MG63 (cell line): ENCODE measurements around the gene CYP4X1. TPM values are rescaled to one million over a fixed set of nuclear protein-coding genes. Genes with fewer than 3 reads are reported as not detected.
A peak's percentile ranks its signal among the peaks of the same experiment; 100 is the strongest.
"Not testable (repeated sequence)": the region's sequence is repeated elsewhere in the genome, so short reads cannot be mapped to it uniquely, and the experiment has no call there.

Source experiments
- DNase-seq: peaks from one replicate; pipeline ENCODE4 v3.0.0-alpha.2; 2020
- H3K27me3 ChIP-seq: fragments of 250-450 bp; sonication (Bioruptor Pico); 2 replicates; pipeline ENCODE4 v1.5.1; 2020; ENCODE audit warnings: mild to moderate bottlenecking, moderate library complexity
- H3K36me3 ChIP-seq: fragments of 250-450 bp; sonication (Bioruptor Pico); 2 replicates; pipeline ENCODE4 v1.5.1; 2020; ENCODE audit warnings: mild to moderate bottlenecking, moderate library complexity
- H3K4me3 ChIP-seq: fragments of 250-450 bp; sonication (Bioruptor Pico); 2 replicates; pipeline ENCODE4 v1.5.1; 2020; ENCODE audit warnings: mild to moderate bottlenecking, moderate library complexity
- H3K9me3 ChIP-seq: fragments of 250-450 bp; sonication (Bioruptor Pico); 2 replicates; pipeline ENCODE4 v1.5.1; 2020; ENCODE audit warnings: mild to moderate bottlenecking, moderate library complexity
- total RNA-seq: library from RNA; depleted of rRNA; stranded (reverse); fragments of >200 nt; shearing (Covaris generic); gene quantifications from 2 replicates; pipeline ENCODE4 v1.2.3, GENCODE V29; 2014; ENCODE audit warnings: low replicate concordance; rRNA removed

Gene CYP4X1, protein sequence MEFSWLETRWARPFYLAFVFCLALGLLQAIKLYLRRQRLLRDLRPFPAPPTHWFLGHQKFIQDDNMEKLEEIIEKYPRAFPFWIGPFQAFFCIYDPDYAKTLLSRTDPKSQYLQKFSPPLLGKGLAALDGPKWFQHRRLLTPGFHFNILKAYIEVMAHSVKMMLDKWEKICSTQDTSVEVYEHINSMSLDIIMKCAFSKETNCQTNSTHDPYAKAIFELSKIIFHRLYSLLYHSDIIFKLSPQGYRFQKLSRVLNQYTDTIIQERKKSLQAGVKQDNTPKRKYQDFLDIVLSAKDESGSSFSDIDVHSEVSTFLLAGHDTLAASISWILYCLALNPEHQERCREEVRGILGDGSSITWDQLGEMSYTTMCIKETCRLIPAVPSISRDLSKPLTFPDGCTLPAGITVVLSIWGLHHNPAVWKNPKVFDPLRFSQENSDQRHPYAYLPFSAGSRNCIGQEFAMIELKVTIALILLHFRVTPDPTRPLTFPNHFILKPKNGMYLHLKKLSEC
- 1.3 TPM in 1 of 2 replicates, not detected in the other for total RNA-seq

- H3K27me3 ChIP-seq = no peaks in the 10 kb centered on the region
- no peaks in the 10 kb centered on the region for H3K36me3 ChIP-seq
- H3K4me3 ChIP-seq = no peak within 1 kb of the TSS
- DNase-seq = no peak
- H3K9me3 ChIP-seq = no peaks in the 10 kb centered on the region
Observed at GRCh38 chr1:47023268-47024140, at the start of gene CYP4X1. TSS of gene CYP4X1 (plus strand) at chr1:47023669. CDS start at chr1:47023818, 149 bp downstream.

GRCh38 chr1:46983166-46983829 lies 40.2 kb upstream of the CYP4X1 start:
- Histone ChIP-seq H3K36me3 (no peaks in the 10 kb centered on the region), H3K27me3 (no peaks in the 10 kb centered on the region), H3K4me3 (no peak overlapping the region), H3K9me3 (no peaks in the 10 kb centered on the region)
- DNase-seq = no peak

- Histone ChIP-seq H3K9me3 (no peaks in the 10 kb centered on the region), H3K4me3 (no peak overlapping the region), H3K36me3 (no peaks in the 10 kb centered on the region), H3K27me3 (no peaks in the 10 kb centered on the region)
- DNase-seq = no peak
Observed at GRCh38 chr1:46983830-46984586, 39.5 kb upstream of the CYP4X1 start.

- H3K27me3 ChIP-seq, H3K4me3 ChIP-seq, H3K36me3 ChIP-seq, H3K9me3 ChIP-seq, DNase-seq: not testable (repeated sequence)
Observed at GRCh38 chr1:46990541-46990940, 32.9 kb upstream of the CYP4X1 start.

DNA sequence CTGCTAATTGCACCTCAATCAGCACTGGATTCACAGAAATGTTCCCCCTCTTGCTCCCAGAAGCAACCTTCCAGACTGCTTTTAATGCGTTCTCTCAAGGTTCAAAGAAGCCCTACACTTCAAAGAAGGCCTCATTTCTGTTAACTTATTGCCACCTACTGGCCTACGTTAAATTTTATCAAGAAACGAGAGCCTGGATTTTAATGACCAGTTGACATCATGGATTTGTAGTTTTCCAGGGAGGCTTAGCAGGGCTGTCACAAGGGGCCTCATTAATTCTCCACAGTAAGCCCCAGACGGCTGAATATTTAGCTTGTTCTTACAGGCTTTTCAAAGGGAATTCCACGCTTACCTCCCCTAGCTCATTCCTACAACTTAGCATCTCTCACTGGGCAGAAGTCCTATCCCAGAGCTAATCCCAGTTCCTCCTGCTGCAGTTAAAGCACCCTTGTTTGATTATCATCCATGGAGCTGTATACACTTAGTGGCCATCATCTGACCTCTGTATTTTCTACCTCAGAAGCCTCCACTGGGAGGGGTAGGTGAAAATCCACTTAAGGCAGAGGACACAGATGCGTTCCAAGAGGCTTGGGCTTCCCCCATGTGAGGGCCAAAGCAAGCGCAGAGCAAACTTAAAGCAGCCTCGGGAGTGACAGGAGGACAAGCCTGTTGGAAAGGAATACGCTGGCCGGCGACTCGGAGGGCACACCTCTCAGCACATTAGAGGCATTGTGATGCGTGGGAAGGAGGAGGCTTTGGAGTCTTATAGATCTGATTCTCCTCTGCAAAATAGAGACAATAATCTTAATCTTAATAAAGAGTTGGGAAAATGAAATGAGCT lies 32.2 kb upstream of the CYP4X1 start:
- no peak for DNase-seq
- Histone ChIP-seq H3K36me3 (no peaks in the 10 kb centered on the region), H3K4me3 (no peak overlapping the region), H3K27me3 (no peaks in the 10 kb centered on the region), H3K9me3 (no peaks in the 10 kb centered on the region)

DNA sequence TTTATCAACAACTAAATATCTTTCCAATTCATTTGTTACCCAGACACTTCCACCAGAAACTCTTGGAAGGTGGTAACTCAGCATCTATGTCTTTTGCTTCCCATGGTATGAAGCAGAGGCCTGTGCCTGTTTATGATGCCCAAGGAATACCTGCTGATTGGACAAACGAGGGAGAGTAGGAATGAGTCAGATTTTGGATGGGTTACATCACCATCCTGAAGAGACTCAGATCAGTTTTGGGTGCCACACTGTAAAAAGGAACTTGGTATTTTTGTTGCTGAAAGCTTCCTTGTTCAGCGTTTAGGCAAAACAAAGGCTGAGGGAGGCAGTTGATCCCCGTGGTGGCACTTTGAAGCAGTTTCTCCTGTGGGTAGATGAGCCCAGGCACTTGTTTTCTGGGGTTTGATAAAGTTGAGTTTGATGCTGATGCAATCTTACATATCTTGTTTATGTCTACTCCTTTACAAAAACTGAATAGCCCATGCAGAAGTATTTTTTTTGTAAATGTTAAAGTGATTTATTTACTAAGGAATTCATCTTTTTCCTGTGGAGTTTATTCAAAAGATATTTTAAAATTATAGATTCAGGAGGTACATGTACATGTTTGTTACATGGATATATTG lies 26.7 kb upstream of the CYP4X1 start:
- no peak for DNase-seq

DNA sequence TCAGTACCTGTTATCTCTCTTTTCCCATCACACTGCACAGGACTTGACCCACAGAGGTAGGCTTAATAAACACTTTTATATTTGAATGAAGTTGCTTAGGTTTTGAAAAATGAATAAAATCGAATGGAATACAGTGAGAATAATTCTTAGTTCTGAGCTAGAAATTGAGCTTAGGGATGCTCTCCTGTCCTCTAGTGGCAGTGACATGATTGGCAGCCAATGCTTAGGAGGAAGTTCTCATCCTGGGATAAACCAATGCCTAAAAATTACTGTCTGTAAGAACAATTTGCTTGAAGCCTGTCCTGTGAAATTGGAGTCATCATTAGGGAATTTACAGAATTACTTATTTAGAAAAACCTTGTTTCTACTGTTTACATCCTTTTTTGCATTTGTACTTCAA lies 21.3 kb upstream of the CYP4X1 start:
- H3K4me3 ChIP-seq = no peak overlapping the region
- no peaks in the 10 kb centered on the region for H3K9me3 ChIP-seq
- H3K36me3 ChIP-seq = no peaks in the 10 kb centered on the region
- no peak for DNase-seq
- H3K27me3 ChIP-seq = no peaks in the 10 kb centered on the region

More for the DNA sequence above, 26.7 kb upstream of the CYP4X1 start:
- Histone ChIP-seq H3K27me3 (no peaks in the 10 kb centered on the region), H3K9me3 (no peaks in the 10 kb centered on the region), H3K36me3 (no peaks in the 10 kb centered on the region), H3K4me3 (no peak overlapping the region)

DNA sequence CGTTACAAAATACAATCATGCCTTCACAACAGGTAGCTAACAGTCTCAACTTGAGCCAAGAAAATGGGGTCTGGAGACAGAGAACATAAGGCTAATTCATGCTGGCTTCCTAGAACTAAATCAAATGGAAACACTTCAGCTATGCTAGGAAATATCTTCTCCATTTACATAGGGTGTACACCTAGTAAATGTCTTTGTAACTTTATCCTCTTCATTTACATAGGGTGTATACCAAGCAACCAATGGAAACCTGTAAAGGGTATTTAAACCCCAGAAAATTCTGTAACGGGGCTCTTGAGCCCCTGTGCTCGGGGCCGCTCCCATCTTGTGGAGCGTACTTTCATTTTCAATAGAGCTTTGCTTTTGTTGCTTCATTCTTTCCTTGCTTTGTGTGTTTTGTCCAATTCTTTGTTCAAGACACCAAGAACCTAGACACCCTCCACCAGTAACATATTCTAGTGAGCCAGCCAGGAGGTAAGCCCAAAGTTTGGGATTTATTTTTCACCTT lies 19.5 kb upstream of the CYP4X1 start:
- no peaks in the 10 kb centered on the region for H3K36me3 ChIP-seq
- H3K27me3 ChIP-seq = 0 out of 2 replicates have a peak, but pooled peaks cover under 1% of the 10 kb centered on the region
- no peak for DNase-seq
- no peak overlapping the region for H3K4me3 ChIP-seq
- H3K9me3 ChIP-seq = no peaks in the 10 kb centered on the region

DNA sequence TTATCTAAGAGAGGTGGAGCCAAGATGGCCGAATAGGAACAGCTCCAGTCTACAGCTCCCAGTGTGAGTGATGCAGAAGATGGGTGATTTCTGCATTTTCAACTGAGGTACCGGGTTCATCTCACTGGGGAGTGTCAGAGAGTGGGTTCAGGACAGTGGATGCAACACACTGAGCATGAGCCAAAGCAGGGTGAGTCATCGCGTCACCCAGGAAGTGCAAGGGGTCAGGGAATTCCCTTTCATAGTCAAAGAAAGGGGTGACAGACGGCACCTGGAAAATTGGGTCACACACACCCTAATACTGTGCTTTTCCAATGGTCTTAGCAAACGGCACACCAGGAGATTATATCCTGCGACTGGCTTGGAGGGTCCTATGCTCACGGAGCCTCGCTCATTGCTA lies 17.0 kb upstream of the CYP4X1 start:
- H3K27me3 ChIP-seq, H3K36me3 ChIP-seq, DNase-seq, H3K4me3 ChIP-seq, H3K9me3 ChIP-seq: not testable (repeated sequence)

GRCh38 chr1:47013293-47013692 lies 10.2 kb upstream of the CYP4X1 start:
- Histone ChIP-seq H3K9me3 (no peaks in the 10 kb centered on the region), H3K27me3 (peaks cover 4% of the 10 kb centered on the region; the same call in 1 of the 2 replicates), H3K4me3 (no peak overlapping the region), H3K36me3 (no peaks in the 10 kb centered on the region)
- no peak for DNase-seq

DNA sequence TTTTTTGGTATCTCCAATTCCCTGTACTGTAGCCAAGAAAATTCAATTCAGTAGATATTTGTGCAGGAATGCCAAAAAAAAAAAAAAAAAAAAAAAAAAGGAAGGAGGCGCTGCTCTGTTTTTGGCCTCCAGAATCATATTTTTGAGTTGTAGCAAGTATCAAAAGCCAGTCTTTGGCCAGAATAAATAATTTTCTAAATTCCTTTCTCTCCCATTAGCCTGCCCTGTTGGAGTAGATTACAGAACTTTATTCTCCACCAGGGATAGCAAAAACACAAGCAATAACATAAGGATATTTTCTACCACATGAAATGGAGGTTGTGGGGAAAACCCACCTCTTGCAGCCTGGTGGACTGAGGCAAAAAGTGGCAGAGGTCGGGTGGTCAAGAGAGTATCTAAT lies 2.4 kb upstream of the CYP4X1 start:
- Histone ChIP-seq H3K4me3 (no peak overlapping the region), H3K9me3 (no peaks in the 10 kb centered on the region), H3K36me3 (no peaks in the 10 kb centered on the region), H3K27me3 (no peaks in the 10 kb centered on the region)
- DNase-seq = no peak

GRCh38 chr1:47024141-47024801 lies 802 bp downstream of the CYP4X1 start:
- Histone ChIP-seq H3K4me3 (no peak overlapping the region), H3K27me3 (no peaks in the 10 kb centered on the region), H3K36me3 (no peaks in the 10 kb centered on the region), H3K9me3 (no peaks in the 10 kb centered on the region)
- no peak for DNase-seq

GRCh38 chr1:47030170-47030805 lies 6.8 kb downstream of the CYP4X1 start:
- no peak for DNase-seq
- Histone ChIP-seq H3K9me3 (no peaks in the 10 kb centered on the region), H3K36me3 (no peaks in the 10 kb centered on the region), H3K27me3 (no peaks in the 10 kb centered on the region), H3K4me3 (no peak overlapping the region)

DNA sequence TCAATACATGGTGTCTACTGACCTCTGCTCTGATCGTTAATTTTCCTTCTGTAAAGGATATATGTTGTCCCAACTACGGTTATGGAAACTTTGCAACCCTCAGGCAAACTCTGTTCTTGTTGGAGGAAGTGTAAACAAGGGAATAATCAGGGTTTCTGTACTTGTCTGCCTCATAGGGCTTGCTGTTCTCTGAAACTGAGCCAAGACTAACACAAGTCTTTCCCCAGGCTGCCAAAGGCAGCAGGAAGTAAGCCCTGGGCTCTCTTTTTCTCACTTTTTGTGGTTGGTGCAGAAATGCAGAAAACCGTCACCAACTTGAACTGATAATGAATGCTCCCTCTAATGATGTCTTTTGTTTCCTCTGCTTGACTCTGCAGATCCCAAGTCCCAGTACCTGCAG lies 7.6 kb downstream of the CYP4X1 start:
- H3K27me3 ChIP-seq = no peaks in the 10 kb centered on the region

More for the DNA sequence above, 7.6 kb downstream of the CYP4X1 start:
- DNase-seq = peak; percentile 55
- H3K36me3 ChIP-seq = no peaks in the 10 kb centered on the region
- no peak overlapping the region for H3K4me3 ChIP-seq
- H3K9me3 ChIP-seq = no peaks in the 10 kb centered on the region
